HEK293T (cell line): Measurements from ENCODE around the gene COIL.
"Not testable (repeated sequence)": the region's sequence is repeated elsewhere in the genome, so short reads cannot be mapped to it uniquely, and the experiment has no call there.

Source experiments
- CTCF ChIA-PET: fragments of 350-600 bp; formaldehyde crosslinking; extraction: SDS; loops from one replicate; lab custom pipeline; 2021; ENCODE audit warnings: antibody characterized with exemption, inconsistent platforms; lab: Yijun Ruan, JAX
- POLR2A ChIA-PET: fragments of 350-600 bp; formaldehyde crosslinking; extraction: SDS; loops from one replicate; lab custom pipeline; 2020; ENCODE audit warnings: antibody characterized with exemption, inconsistent platforms; lab: Yijun Ruan, JAX
- DNase-seq: peaks from one replicate; pipeline ENCODE4 v3.0.0; 2012; ENCODE audit warnings: mixed read lengths; ENCODE audit errors: extremely low spot score
- ARNT ChIP-seq: fragments of 450-650 bp; IDR thresholded peaks from 2 replicates; pipeline ENCODE4 v1.6.1; 2017; ENCODE audit warnings: mild to moderate bottlenecking
- BHLHE40 ChIP-seq: fragments of 450-650 bp; IDR thresholded peaks from 2 replicates; pipeline ENCODE4 v1.6.1; 2016; ENCODE audit warnings: mild to moderate bottlenecking, moderate library complexity, borderline replicate concordance
- CTBP1 ChIP-seq: fragments of 450-650 bp; IDR thresholded peaks from 2 replicates; pipeline ENCODE4 v1.6.1; 2016; ENCODE audit warnings: borderline replicate concordance
- ELF4 ChIP-seq: fragments of 450-650 bp; IDR thresholded peaks from 2 replicates; pipeline ENCODE4 v1.6.1; 2017; ENCODE audit warnings: antibody characterized with exemption
- FOXA1 ChIP-seq: fragments of 450-650 bp; IDR thresholded peaks from 2 replicates; pipeline ENCODE4 v1.6.1; 2016; ENCODE audit warnings: mild to moderate bottlenecking
- FOXK2 ChIP-seq: fragments of 450-650 bp; IDR thresholded peaks from 2 replicates; pipeline ENCODE4 v1.6.1; 2016; ENCODE audit warnings: mild to moderate bottlenecking
- FOXM1 ChIP-seq: fragments of 450-650 bp; IDR thresholded peaks from 2 replicates; pipeline ENCODE4 v1.6.1; 2017; ENCODE audit warnings: mild to moderate bottlenecking, borderline replicate concordance
- HDGF ChIP-seq: fragments of 450-650 bp; IDR thresholded peaks from 2 replicates; pipeline ENCODE4 v1.6.1; 2017; ENCODE audit warnings: antibody characterized with exemption, borderline replicate concordance
- L3MBTL2 ChIP-seq: fragments of 450-650 bp; conservative IDR thresholded peaks from 2 replicates; pipeline ENCODE4 v1.6.1; 2016; ENCODE audit warnings: mild to moderate bottlenecking
- LEF1 ChIP-seq: fragments of 450-650 bp; IDR thresholded peaks from 2 replicates; pipeline ENCODE4 v1.6.1; 2017; ENCODE audit warnings: mild to moderate bottlenecking, borderline replicate concordance
- NFRKB ChIP-seq: fragments of 450-650 bp; IDR thresholded peaks from 2 replicates; pipeline ENCODE4 v1.6.1; 2016; ENCODE audit warnings: mild to moderate bottlenecking, moderate library complexity
- SP1 ChIP-seq: fragments of 450-650 bp; IDR thresholded peaks from 2 replicates; pipeline ENCODE4 v1.6.1; 2017
- SUZ12 ChIP-seq: fragments of 450-650 bp; IDR thresholded peaks from 2 replicates; pipeline ENCODE4 v1.6.1; 2016; ENCODE audit warnings: mild to moderate bottlenecking
- TARDBP ChIP-seq: fragments of 450-650 bp; IDR thresholded peaks from 2 replicates; pipeline ENCODE4 v1.6.1; 2016
- ZNF384 ChIP-seq: fragments of 450-650 bp; IDR thresholded peaks from 2 replicates; pipeline ENCODE4 v1.6.1; 2016
- TF ChIP-seq, protein P1 (sequence below): fragments of 450-650 bp; IDR thresholded peaks from 2 replicates; pipeline ENCODE4 v1.6.1; 2016

The COIL gene

DNA sequence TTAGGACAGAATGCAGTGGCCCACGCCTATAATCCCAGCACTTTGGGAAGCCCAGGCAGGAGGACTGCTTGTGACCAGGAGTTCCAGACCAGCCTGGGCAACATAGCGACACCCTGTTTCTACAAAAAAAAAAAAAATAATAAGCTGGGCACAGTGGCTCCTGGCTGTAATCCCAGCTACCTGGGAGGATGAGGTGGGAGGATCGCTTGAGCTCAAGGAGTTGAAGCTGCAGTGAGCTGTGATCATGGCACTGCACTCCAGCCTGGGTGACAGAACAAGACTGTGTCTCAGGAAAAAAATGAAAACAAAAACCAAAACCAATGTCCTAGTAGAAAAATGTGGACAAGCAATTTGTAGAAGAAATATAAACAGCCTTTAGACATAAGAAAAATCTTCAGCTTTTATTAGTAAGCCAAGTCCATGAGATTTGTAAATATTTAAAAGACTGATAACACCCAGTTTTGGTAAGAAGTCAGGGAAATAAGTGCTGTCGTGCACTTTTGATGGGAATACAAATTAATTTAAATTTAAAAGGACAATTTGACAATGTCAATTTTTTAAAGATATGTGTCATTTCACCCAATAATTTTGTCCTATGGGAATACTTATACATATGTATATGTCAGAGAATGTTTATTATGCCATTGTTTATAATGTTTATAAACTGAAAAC, 28.2 kb upstream of the COIL start:
- ChIA-PET POLR2A (no interaction called here), CTCF (no interaction called here)
- TF ChIP-seq SP1 (no peak), ELF4 (no peak), LEF1 (no peak), HDGF (no peak), BHLHE40 (no peak)
- no peak for DNase-seq

DNA sequence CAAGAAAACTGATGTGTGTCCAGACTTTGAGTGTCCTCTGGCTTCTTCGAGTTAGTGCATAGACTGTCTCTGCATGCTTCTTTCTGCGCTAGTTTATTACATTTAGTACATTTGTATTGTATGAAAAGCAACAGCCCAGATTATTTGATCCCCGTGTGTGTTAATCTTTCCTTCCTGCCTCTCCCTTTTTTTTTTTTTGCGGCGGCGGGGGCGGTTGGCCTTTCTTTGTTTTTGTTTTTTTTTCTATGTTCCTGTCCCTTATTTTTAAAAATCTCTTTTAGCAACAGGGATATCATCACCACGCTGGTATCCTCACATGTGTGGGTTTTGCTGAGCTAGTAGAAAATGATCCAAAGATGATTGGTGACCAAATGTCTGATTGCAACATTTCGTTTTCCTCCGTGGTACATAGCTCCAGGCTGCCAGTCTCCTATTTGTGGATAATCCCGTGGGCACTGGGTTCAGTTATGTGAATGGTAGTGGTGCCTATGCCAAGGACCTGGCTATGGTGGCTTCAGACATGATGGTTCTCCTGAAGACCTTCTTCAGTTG, 26.5 kb upstream of the COIL start:
- no peak for DNase-seq
- ChIA-PET CTCF (no interaction called here), POLR2A (no interaction called here)
- TF ChIP-seq SUZ12, result no peak
- TF ChIP-seq SP1, result no peak
- no peak for TF ChIP-seq CTBP1

DNA sequence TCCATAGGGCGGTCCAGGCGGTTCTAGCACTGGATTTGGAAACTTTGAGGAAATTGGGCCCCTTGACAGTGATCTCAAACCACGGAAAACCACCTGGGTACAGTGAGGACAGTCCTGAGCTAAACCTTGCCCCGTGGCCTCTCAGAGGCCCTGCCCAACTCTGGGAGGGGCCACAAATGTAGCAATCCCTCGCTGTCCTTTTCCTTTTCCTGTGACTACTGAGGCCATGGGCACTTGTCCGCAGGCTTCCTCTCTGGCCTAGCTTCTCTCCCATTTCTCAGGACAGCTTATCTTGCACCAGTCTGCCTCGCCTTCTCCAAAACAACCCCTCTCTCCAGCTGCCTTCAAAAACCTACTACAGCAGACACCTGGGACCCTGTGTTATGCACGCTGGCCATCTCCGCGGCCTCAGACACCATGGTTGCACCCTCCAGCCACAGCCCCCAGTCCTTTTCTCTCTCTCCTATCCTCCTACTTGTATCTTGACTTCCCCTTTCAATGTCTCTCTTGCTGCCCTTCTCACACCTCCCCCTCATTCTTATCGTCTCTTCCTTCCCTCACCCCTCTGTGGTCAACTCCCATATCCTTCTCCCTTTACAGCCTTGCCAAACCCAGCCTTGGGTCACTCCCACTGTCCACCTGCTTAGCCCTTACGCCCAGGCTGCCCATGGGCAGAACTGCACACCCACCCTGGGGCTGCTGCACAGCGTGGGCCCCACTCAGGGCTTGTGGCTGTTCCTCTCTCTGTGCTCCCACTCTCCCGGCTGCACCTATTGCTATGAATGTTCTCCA, 24.7 kb upstream of the COIL start:
- ChIA-PET CTCF (interaction anchor here (1.1 kb wide), 1 partner anchor 18 kb away, joined by 3 read pairs; no protein-coding TSS in a partner anchor), POLR2A (no interaction called here)
- TF ChIP-seq ZNF384, result no peak
- TF ChIP-seq FOXM1, result no peak
- no peak for TF ChIP-seq HDGF
- no peak for TF ChIP-seq CTBP1
- no peak for TF ChIP-seq FOXK2
- TF ChIP-seq BHLHE40, result no peak
- no peak for TF ChIP-seq L3MBTL2
- no peak for TF ChIP-seq SP1
- TF ChIP-seq, protein P1, sequence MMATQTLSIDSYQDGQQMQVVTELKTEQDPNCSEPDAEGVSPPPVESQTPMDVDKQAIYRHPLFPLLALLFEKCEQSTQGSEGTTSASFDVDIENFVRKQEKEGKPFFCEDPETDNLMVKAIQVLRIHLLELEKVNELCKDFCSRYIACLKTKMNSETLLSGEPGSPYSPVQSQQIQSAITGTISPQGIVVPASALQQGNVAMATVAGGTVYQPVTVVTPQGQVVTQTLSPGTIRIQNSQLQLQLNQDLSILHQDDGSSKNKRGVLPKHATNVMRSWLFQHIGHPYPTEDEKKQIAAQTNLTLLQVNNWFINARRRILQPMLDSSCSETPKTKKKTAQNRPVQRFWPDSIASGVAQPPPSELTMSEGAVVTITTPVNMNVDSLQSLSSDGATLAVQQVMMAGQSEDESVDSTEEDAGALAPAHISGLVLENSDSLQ, result no peak
- TF ChIP-seq TARDBP, result no peak
- no peak for TF ChIP-seq LEF1
- no peak for TF ChIP-seq ELF4
- TF ChIP-seq FOXA1, result no peak
- no peak for TF ChIP-seq NFRKB
- no peak for TF ChIP-seq SUZ12
- TF ChIP-seq ARNT, result no peak
- no peak for DNase-seq

DNA sequence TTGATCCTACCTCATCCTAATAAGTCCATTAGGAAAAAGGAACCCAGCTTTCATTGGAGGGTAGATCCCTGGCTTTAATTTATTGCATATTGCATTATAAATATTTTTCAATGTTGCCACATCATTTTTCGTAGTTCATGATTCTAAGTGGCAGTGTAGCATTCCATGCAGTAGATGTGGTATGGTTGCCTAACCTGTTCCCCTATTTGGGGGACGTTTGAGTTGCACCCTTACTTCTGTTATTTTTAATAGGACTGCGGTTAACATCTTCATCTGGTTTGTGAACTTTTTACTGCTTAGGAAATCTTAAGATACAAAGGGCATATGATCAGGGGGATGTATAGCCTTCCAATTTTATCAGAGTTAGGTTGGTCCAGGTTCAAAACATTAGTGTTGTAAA, 22.5 kb upstream of the COIL start:
- no peak for DNase-seq
- TF ChIP-seq FOXA1 (no peak), SP1 (no peak), NFRKB (no peak), ZNF384 (no peak), FOXK2 (no peak), ARNT (no peak), BHLHE40 (no peak), TARDBP (no peak), FOXM1 (no peak)
- TF ChIP-seq, protein P1, result no peak
- ChIA-PET POLR2A (no interaction called here), CTCF (no interaction called here)

DNA sequence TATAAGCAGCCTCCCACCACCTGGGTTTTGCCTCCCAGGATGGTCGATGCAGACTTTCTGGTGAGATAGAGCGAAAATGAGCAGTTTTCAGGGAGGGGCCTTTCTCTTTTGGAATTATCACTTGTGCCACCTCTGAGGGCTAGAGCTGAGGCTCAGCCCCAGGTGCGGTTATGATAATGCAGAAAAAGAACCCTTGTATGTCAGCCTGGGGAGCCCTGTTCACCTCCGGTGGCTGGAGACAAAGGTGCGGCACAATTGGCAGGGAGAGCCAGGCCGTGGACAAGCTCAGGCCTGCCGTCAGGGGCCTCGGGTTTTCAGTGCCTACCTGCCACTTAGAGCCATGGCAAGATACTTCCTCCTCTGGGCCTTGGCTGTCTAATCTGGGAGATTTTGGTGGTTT, 21.5 kb upstream of the COIL start:
- ChIA-PET POLR2A (no interaction called here), CTCF (interaction anchor here (0.6 to 0.8 kb wide), 3 partner anchors 41 to 801 kb away, joined by 3 to 4 read pairs (median 3); no protein-coding TSS in a partner anchor)
- TF ChIP-seq FOXK2, result no peak
- TF ChIP-seq SP1, result no peak
- TF ChIP-seq, protein P1, result no peak
- TF ChIP-seq ARNT, result no peak
- TF ChIP-seq SUZ12, result no peak
- TF ChIP-seq CTBP1, result no peak
- TF ChIP-seq L3MBTL2, result no peak
- TF ChIP-seq BHLHE40, result no peak
- no peak for TF ChIP-seq LEF1
- TF ChIP-seq ELF4, result no peak
- TF ChIP-seq FOXM1, result no peak
- no peak for TF ChIP-seq NFRKB
- TF ChIP-seq TARDBP, result no peak
- no peak for TF ChIP-seq ZNF384
- no peak for TF ChIP-seq FOXA1
- TF ChIP-seq HDGF, result no peak
- no peak for DNase-seq

DNA sequence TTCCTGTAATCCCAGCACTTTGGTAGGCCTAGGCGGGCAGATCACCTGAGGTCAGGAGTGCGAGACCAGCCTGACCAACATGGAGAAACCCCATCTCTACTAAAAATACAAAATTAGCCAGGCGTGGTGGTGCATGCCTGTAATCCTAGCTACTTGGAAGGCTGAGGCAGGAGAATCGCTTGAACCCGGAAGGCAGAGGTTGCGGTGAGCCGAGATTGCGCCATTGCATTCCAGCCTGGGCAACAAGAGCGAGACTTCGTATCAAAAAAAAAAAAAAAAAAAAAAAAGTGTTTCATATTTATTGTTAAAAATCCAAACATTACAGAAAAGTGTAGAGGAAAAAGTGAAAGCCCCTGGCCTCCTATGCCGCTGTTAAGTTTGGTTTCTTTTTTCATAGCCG, 19.7 kb upstream of the COIL start:
- DNase-seq, POLR2A ChIA-PET: not testable (repeated sequence)
- CTCF ChIA-PET, result interaction anchor here (0.5 to 0.7 kb wide), 2 partner anchors 96 to 106 kb away, joined by 3 read pairs; no protein-coding TSS in a partner anchor
